ENCODE measurements around the gene NRBF2.

Gene NRBF2

DNA sequence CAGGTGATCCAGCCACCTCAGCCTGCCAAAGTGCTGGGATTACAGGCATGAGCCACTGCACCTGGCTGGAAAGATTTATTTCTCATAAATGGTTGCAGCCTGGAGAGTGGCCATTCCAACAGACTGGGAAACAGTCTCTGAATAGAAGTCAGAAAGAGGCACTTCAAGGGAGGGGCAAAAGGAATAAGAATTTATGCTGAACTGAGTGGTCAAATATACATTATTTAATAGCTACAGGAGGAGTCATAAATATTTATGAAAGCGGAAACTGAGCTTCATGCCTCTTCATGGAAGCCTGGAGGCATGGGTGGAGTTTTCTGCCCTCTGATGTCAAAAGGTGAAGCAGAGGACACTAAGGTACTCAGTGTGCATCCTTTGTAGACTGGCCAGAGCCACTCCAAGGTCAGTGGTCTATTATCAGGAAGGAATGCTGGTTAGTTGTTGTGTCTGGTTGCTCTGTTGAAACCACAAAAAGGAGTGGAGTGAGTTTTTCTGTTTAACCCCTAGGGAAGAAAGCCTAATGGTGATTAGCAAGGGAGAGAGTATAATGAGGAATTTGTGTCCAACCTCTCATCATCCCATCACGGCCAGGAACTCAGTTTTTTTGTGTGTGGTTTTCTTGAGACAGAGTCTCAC lies 9.3 kb upstream of the NRBF2 start:
- TF ChIP-seq, protein P1, sequence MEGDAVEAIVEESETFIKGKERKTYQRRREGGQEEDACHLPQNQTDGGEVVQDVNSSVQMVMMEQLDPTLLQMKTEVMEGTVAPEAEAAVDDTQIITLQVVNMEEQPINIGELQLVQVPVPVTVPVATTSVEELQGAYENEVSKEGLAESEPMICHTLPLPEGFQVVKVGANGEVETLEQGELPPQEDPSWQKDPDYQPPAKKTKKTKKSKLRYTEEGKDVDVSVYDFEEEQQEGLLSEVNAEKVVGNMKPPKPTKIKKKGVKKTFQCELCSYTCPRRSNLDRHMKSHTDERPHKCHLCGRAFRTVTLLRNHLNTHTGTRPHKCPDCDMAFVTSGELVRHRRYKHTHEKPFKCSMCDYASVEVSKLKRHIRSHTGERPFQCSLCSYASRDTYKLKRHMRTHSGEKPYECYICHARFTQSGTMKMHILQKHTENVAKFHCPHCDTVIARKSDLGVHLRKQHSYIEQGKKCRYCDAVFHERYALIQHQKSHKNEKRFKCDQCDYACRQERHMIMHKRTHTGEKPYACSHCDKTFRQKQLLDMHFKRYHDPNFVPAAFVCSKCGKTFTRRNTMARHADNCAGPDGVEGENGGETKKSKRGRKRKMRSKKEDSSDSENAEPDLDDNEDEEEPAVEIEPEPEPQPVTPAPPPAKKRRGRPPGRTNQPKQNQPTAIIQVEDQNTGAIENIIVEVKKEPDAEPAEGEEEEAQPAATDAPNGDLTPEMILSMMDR (conservative IDR thresholded peaks at IDR 0.05; ENCODE audit: control insufficient read depth, insufficient read depth, low read depth, low read length): no peak
- H3K4me3 ChIP-seq (ENCODE audit: control insufficient read depth, low read depth, low read length): no peak overlapping the region
- no peak for DNase-seq (ENCODE audit: low read depth)

DNA sequence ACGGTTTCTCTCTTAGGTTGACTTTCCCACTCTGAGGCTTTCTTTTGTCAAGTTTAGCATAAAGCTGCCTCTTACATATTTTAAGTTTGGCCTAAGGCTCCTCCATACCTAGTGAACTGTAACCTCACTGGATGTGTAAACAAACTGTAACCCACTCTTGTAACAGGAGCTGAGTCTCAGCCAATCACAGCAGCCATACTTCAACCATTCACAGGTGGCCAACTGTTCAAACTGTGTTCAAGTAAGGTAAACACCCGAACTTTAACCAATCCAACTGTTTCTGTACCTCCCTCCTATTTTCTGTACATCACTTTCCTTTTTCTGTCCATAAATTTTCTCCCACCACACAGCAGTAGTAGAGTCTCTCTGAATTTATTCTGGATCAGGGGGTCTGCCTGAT lies 7.7 kb upstream of the NRBF2 start:
- no peak for DNase-seq (ENCODE audit: low read depth)
- H3K4me3 ChIP-seq (ENCODE audit: control insufficient read depth, low read depth, low read length): no peak overlapping the region
- TF ChIP-seq, protein P1 (conservative IDR thresholded peaks at IDR 0.05; ENCODE audit: control insufficient read depth, insufficient read depth, low read depth, low read length): no peak

DNA sequence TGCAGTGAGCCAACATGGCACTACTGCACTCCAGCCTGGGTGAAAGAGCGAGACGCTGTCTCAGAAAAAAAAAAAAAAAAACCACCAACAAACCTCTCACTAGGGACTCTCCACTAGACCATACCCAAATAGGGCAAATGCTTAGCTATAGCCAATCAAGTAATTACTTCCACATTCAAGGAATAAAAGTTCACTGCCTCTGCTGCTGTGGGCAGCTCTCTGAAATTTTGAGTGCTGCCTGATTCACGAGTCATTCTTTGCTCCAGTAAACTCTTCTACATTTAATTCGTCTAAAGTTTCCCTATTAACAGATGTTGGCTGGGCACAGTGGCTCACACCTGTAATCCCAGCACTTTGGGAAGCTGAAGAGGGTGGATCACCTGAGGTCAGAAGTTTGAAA lies 4.7 kb upstream of the NRBF2 start:
- TF ChIP-seq, protein P1 (conservative IDR thresholded peaks at IDR 0.05; ENCODE audit: control insufficient read depth, insufficient read depth, low read depth, low read length): no peak
- no peak for DNase-seq (ENCODE audit: low read depth)
- H3K4me3 ChIP-seq (ENCODE audit: control insufficient read depth, low read depth, low read length): no peak overlapping the region

DNA sequence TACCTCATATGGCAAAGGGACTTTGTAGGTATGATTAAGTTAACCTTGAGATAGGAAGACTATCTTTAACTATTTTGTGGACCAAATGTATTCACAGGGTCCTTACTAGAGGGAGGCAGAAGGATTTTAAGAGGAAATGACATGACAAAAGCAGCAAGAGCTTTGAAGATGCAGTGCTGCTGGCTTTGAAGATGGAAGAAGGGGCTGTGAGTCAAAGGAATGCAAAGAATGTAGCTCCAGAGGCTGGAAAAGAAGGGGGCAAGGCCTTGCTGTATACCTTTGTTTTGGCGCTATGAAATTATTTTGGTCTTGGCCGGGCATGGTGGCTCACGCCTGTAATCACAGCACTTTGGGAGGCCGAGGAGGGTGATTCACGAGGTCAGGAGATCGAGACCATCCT lies 3.2 kb upstream of the NRBF2 start:
- DNase-seq (ENCODE audit: low read depth): no peak
- TF ChIP-seq, protein P1 (conservative IDR thresholded peaks at IDR 0.05; ENCODE audit: control insufficient read depth, insufficient read depth, low read depth, low read length): no peak
- no peak overlapping the region for H3K4me3 ChIP-seq (ENCODE audit: control insufficient read depth, low read depth, low read length)

DNA sequence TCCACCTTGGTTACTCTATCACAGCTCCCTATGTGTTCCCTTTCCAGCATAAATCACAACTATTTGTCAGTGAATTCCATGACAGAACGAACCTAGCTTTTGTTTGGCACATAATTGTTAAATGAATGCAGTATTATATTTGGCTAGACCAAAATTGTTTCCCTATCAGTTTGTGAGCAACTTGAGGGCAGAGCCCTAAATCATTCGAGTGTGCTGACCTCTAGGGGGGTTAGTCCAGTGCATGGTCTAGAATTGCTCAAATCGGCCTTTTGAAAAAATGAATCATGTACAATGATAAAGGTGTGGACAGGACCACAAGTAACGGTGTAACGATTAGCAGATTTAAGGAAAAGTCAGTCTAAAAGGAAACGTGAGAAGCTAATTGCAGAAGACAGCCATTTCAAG lies 475 bp upstream of the NRBF2 start:
- H3K4me3 ChIP-seq (ENCODE audit: control insufficient read depth, low read depth, low read length): peak overlapping the region; percentile 20
- DNase-seq (ENCODE audit: low read depth): no peak
- TF ChIP-seq, protein P1 (conservative IDR thresholded peaks at IDR 0.05; ENCODE audit: control insufficient read depth, insufficient read depth, low read depth, low read length): no peak

DNA sequence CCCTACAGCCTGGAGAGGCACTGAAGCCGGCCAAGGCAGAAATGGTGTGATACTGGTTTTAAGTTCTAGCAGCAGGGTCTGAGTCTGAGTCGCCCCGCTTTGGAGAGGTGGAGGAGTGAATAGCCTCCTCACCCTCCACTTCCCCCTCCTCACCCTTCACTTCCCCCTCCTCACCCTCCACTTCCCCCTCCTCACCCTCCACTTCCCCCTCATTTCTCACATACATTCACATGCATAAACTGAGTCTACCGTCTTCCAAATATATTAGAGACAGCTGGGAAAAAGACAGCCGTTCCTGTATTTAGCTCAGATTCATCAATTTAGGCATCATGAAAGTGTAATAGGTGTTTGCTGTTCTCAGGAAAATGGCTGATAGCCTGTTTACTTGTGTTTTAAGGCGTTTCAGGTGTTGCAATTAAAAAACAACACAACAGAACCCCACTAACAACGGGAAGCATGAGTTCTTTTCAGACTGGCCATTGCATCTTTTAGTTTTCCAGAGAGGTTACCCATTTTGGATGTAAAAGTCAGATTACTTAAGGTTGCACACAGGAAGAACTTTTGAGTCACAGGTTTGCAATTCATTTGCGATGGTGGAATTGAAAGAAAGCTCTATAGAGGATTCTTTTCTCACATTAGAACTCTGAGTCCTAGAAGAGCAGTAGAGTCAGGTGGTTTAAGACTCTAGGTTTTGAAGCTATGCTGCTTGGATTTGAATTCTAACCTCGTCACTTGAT lies 861 bp downstream of the NRBF2 start:
- TF ChIP-seq, protein P1 (conservative IDR thresholded peaks at IDR 0.05; ENCODE audit: control insufficient read depth, insufficient read depth, low read depth, low read length): no peak
- H3K4me3 ChIP-seq (ENCODE audit: control insufficient read depth, low read depth, low read length): peak overlapping the region; percentile 93
- DNase-seq (ENCODE audit: low read depth): peak; percentile 47

All from fibroblast of mammary gland (primary cell).